Activated gamma-delta T cell (primary cell): Measurements from ENCODE around the gene BBX.
"Not testable (repeated sequence)": the region's sequence is repeated elsewhere in the genome, so short reads cannot be mapped to it uniquely, and the experiment has no call there.

Experiments used
- DNase-seq: peaks from one replicate; lab custom pipeline; 2025; lab: John Stamatoyannopoulos, UW

The BBX gene

GRCh38 chr3:107542665-107543064, 19.9 kb downstream of the BBX start:
- no peak for DNase-seq

GRCh38 chr3:107543666-107544065, 20.9 kb downstream of the BBX start:
- no peak for DNase-seq

GRCh38 chr3:107545680-107546120, 22.9 kb downstream of the BBX start:
- DNase-seq = no peak

- DNase-seq = no peak
Measured at GRCh38 chr3:107548601-107549000, 25.8 kb downstream of the BBX start.

GRCh38 chr3:107555359-107555758, 32.6 kb downstream of the BBX start:
- no peak for DNase-seq

- DNase-seq = no peak
Measured at GRCh38 chr3:107557743-107558142, 35.0 kb downstream of the BBX start.

GRCh38 chr3:107560166-107560565, 37.4 kb downstream of the BBX start:
- no peak for DNase-seq

GRCh38 chr3:107561980-107562379, 39.2 kb downstream of the BBX start:
- no peak for DNase-seq

- no peak for DNase-seq
Measured at GRCh38 chr3:107562969-107563529, 40.3 kb downstream of the BBX start.

- not testable (repeated sequence) for DNase-seq
Measured at GRCh38 chr3:107565244-107565643, 42.5 kb downstream of the BBX start.

GRCh38 chr3:107571089-107571488, 48.3 kb downstream of the BBX start:
- DNase-seq = not testable (repeated sequence)

- DNase-seq = not testable (repeated sequence)
Measured at GRCh38 chr3:107571492-107571891, 48.7 kb downstream of the BBX start.

- no peak for DNase-seq
Measured at GRCh38 chr3:107574650-107575049, 51.9 kb downstream of the BBX start.

- DNase-seq = no peak
Measured at GRCh38 chr3:107578091-107578490, 55.3 kb downstream of the BBX start.

GRCh38 chr3:107578523-107578922, 55.8 kb downstream of the BBX start:
- no peak for DNase-seq

GRCh38 chr3:107579371-107579770, 56.6 kb downstream of the BBX start:
- DNase-seq = no peak

- no peak for DNase-seq
Measured at GRCh38 chr3:107581230-107581629, 58.5 kb downstream of the BBX start.

GRCh38 chr3:107588217-107588616, 65.5 kb downstream of the BBX start:
- no peak for DNase-seq

- DNase-seq = no peak
Measured at GRCh38 chr3:107589454-107589853, 66.7 kb downstream of the BBX start.

GRCh38 chr3:107590786-107591185, 68.0 kb downstream of the BBX start:
- no peak for DNase-seq

GRCh38 chr3:107592073-107592472, 69.3 kb downstream of the BBX start:
- DNase-seq = no peak

GRCh38 chr3:107594870-107595269, 72.1 kb downstream of the BBX start:
- DNase-seq = no peak

- DNase-seq = no peak
Measured at GRCh38 chr3:107596639-107597038, 73.9 kb downstream of the BBX start.
